ENCODE data around the gene IGSF5. TPM values are rescaled to one million over a fixed set of nuclear protein-coding genes. Genes with fewer than 3 reads are reported as not detected.

IGSF5 gene
- total and polyA plus RNA-seq, 4 donors = 0.03 to 0.08 TPM; not detected in 2

DNA sequence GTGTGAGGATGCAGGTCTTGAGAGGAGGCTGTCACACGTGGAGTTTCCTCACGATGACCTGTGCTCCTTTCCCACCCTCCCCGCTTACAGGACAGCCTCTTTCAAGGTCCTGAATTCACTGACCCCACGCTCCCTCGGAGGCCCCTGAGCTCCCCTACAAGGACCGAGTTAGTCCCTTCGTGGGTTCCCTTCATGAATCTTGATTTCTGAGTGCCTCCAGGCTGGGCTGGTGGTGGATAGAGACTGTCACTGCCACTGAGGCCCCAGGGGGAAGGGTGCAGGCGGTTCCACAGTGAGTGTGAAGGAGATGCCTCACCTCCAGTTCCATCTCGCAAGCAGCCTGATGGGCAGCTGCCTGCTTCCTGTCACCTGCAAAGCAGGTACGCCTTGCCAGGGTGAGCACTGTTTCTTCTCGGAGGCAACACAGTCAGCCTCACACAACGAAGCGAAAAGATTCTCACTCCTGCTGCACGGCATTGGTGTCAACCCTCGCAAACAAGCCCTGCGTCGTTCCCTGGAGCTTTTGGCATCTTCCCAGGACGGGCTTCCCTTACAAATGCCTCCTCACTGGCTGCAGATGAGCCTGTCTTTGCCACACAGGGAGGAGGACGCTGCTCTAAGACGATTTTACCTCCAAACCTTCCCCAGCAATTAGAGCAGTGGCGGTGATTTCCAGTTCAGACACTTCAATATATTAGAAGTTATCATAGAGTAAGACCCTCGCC lies 95.6 kb downstream of the IGSF5 start:
- Histone ChIP-seq H3K27ac (ENCODE audit: low read depth in 1 of 2, low read length in 2 of 2) (no peak overlapping the region), H3K9me3 (ENCODE audit: control insufficient read depth in 4 of 4, low read length in 3 of 4) (no peaks in the 10 kb centered on the region), H3K4me3 (ENCODE audit: low read depth in 1 of 3, low read length in 3 of 3) (no peak overlapping the region), H3K27me3 (ENCODE audit: control insufficient read depth in 4 of 4, insufficient read depth in 4 of 4, low read length in 3 of 4) (peaks cover 0 to 19% (median 0%) of the 10 kb centered on the region in 4 donors), H3K9ac (ENCODE audit: low read depth in 1 of 2, low read length in 2 of 2) (no peak overlapping the region), H3K36me3 (ENCODE audit: control insufficient read depth in 4 of 4, insufficient read depth in 3 of 4, low read depth in 1 of 4, low read length in 3 of 4) (no peaks in the 10 kb centered on the region), H3K4me1 (ENCODE audit: control insufficient read depth in 4 of 4, insufficient read depth in 4 of 4, low read length in 3 of 4) (no peaks in the 10 kb centered on the region)
- 66% methylated on average over 22 of the region's 22 CpGs for WGBS
- DNase-seq (ENCODE audit: low spot score) = no peak
- TF ChIP-seq, protein P1, sequence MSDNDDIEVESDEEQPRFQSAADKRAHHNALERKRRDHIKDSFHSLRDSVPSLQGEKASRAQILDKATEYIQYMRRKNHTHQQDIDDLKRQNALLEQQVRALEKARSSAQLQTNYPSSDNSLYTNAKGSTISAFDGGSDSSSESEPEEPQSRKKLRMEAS (IDR thresholded peaks at IDR 0.05) = no peak
- no peak for TF ChIP-seq TAF1 (conservative IDR thresholded peaks at IDR 0.05)

DNA sequence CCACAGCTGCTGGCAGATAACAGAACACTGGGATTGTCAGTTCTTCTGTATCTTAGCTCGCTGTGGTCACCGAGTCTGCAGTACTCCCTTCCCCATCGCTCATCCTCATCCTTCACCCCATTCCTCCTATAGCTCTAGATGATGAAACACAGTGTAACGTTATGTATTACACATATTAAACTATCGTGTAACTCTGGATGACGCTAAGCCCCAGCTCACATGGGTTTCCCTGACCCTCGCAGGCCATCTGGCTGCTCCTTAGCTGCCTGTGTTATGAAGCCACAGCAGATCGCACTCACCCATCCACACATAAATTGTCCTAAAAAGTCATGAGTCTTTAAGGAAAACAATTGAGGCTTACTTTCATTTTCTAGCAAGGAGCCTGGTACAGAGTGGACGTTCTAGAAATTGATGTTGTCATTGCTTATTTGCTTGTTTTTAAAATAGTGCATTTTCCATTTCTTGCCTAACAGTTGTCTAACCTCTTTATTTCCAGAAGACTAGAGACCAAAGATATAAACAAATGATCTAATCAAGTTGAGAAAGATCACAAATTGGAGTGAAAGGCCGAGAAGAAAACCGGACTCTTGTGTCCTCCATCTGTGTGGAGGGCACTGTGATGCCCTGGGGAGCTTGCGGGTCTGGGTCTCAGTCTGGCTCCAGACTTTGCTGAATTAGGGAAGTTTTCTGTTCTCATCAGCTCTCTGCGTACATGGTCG lies 97.9 kb downstream of the IGSF5 start:
- H3K4me3 ChIP-seq (ENCODE audit: low read depth in 1 of 3, low read length in 3 of 3) = no peak overlapping the region
- no peaks in the 10 kb centered on the region for H3K9me3 ChIP-seq (ENCODE audit: control insufficient read depth in 4 of 4, low read length in 3 of 4)
- TF ChIP-seq, protein P2, sequence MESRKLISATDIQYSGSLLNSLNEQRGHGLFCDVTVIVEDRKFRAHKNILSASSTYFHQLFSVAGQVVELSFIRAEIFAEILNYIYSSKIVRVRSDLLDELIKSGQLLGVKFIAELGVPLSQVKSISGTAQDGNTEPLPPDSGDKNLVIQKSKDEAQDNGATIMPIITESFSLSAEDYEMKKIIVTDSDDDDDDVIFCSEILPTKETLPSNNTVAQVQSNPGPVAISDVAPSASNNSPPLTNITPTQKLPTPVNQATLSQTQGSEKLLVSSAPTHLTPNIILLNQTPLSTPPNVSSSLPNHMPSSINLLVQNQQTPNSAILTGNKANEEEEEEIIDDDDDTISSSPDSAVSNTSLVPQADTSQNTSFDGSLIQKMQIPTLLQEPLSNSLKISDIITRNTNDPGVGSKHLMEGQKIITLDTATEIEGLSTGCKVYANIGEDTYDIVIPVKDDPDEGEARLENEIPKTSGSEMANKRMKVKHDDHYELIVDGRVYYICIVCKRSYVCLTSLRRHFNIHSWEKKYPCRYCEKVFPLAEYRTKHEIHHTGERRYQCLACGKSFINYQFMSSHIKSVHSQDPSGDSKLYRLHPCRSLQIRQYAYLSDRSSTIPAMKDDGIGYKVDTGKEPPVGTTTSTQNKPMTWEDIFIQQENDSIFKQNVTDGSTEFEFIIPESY (IDR thresholded peaks at IDR 0.05) = no peak
- TF ChIP-seq, protein P3, sequence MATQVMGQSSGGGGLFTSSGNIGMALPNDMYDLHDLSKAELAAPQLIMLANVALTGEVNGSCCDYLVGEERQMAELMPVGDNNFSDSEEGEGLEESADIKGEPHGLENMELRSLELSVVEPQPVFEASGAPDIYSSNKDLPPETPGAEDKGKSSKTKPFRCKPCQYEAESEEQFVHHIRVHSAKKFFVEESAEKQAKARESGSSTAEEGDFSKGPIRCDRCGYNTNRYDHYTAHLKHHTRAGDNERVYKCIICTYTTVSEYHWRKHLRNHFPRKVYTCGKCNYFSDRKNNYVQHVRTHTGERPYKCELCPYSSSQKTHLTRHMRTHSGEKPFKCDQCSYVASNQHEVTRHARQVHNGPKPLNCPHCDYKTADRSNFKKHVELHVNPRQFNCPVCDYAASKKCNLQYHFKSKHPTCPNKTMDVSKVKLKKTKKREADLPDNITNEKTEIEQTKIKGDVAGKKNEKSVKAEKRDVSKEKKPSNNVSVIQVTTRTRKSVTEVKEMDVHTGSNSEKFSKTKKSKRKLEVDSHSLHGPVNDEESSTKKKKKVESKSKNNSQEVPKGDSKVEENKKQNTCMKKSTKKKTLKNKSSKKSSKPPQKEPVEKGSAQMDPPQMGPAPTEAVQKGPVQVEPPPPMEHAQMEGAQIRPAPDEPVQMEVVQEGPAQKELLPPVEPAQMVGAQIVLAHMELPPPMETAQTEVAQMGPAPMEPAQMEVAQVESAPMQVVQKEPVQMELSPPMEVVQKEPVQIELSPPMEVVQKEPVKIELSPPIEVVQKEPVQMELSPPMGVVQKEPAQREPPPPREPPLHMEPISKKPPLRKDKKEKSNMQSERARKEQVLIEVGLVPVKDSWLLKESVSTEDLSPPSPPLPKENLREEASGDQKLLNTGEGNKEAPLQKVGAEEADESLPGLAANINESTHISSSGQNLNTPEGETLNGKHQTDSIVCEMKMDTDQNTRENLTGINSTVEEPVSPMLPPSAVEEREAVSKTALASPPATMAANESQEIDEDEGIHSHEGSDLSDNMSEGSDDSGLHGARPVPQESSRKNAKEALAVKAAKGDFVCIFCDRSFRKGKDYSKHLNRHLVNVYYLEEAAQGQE (IDR thresholded peaks at IDR 0.05) = no peak
- TF ChIP-seq, protein P1 (IDR thresholded peaks at IDR 0.05) = no peak
- no peak for TF ChIP-seq GABPA (IDR thresholded peaks at IDR 0.05 in 1 of 2, conservative IDR thresholded peaks at IDR 0.05 in 1 of 2)
- TF ChIP-seq NR2F2 (IDR thresholded peaks at IDR 0.05) = no peak
- TF ChIP-seq, protein P4, sequence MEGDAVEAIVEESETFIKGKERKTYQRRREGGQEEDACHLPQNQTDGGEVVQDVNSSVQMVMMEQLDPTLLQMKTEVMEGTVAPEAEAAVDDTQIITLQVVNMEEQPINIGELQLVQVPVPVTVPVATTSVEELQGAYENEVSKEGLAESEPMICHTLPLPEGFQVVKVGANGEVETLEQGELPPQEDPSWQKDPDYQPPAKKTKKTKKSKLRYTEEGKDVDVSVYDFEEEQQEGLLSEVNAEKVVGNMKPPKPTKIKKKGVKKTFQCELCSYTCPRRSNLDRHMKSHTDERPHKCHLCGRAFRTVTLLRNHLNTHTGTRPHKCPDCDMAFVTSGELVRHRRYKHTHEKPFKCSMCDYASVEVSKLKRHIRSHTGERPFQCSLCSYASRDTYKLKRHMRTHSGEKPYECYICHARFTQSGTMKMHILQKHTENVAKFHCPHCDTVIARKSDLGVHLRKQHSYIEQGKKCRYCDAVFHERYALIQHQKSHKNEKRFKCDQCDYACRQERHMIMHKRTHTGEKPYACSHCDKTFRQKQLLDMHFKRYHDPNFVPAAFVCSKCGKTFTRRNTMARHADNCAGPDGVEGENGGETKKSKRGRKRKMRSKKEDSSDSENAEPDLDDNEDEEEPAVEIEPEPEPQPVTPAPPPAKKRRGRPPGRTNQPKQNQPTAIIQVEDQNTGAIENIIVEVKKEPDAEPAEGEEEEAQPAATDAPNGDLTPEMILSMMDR (IDR thresholded peaks at IDR 0.05; ENCODE audit: low read depth, low read length, missing input control) = no peak
- TF ChIP-seq YY1 (IDR thresholded peaks at IDR 0.05) = no peak
- no peak for TF ChIP-seq HNF4G (IDR thresholded peaks at IDR 0.05)
- no peak for TF ChIP-seq TAF1 (conservative IDR thresholded peaks at IDR 0.05)
- TF ChIP-seq EGR1 (IDR thresholded peaks at IDR 0.05; ENCODE audit: low read depth in 2 of 2) = no peak
- no peaks in the 10 kb centered on the region for H3K36me3 ChIP-seq (ENCODE audit: control insufficient read depth in 4 of 4, insufficient read depth in 3 of 4, low read depth in 1 of 4, low read length in 3 of 4)
- WGBS = 76% methylated on average over 14 of the region's 14 CpGs
- H3K27ac ChIP-seq (ENCODE audit: low read depth in 1 of 2, low read length in 2 of 2) = no peak overlapping the region
- no peak for DNase-seq (ENCODE audit: low spot score)
- H3K4me1 ChIP-seq (ENCODE audit: control insufficient read depth in 4 of 4, insufficient read depth in 4 of 4, low read length in 3 of 4) = no peaks in the 10 kb centered on the region
- H3K27me3 ChIP-seq (ENCODE audit: control insufficient read depth in 4 of 4, insufficient read depth in 4 of 4, low read length in 3 of 4) = peaks cover 0 to 19% (median under 1%) of the 10 kb centered on the region in 4 donors
- no peak overlapping the region for H3K9ac ChIP-seq (ENCODE audit: low read depth in 1 of 2, low read length in 2 of 2)
